ENCODE results near the gene SENP5.

SENP5 gene

DNA sequence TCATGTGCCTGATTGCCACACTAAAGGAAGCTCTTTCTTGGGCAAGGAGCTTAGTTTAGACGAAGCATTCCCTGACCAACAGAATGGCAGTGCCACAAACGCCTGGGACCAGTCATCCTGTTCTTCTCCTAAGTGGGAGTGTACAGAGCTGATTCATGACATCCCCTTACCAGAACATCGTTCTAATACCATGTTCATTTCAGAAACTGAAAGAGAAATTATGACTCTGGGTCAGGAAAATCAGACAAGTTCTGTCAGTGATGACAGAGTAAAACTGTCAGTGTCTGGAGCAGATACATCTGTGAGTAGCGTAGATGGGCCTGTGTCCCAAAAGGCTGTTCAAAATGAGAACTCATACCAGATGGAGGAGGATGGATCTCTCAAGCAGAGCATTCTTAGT lies 18.4 kb downstream of the SENP5 start:
- no CpG with 5 or more reads among the region's 4 CpGs for WGBS (ENCODE audit: insufficient coverage, insufficient read length)
- DNase-seq (ENCODE audit: low read depth, low spot score), result no peak
- no peak overlapping the region for H3K4me3 ChIP-seq (ENCODE audit: low read length)
- no peaks in the 10 kb centered on the region for H3K4me1 ChIP-seq (ENCODE audit: control insufficient read depth, insufficient read depth, low read length)
- H3K27me3 ChIP-seq (ENCODE audit: control insufficient read depth, insufficient read depth, low read length), result no peaks in the 10 kb centered on the region
- H3K27ac ChIP-seq (ENCODE audit: low read length), result no peak overlapping the region
- no peaks in the 10 kb centered on the region for H3K36me3 ChIP-seq (ENCODE audit: control insufficient read depth, insufficient read depth, low read length)
- H3K9me3 ChIP-seq (ENCODE audit: control insufficient read depth, insufficient read depth, low read length), result no peaks in the 10 kb centered on the region

DNA sequence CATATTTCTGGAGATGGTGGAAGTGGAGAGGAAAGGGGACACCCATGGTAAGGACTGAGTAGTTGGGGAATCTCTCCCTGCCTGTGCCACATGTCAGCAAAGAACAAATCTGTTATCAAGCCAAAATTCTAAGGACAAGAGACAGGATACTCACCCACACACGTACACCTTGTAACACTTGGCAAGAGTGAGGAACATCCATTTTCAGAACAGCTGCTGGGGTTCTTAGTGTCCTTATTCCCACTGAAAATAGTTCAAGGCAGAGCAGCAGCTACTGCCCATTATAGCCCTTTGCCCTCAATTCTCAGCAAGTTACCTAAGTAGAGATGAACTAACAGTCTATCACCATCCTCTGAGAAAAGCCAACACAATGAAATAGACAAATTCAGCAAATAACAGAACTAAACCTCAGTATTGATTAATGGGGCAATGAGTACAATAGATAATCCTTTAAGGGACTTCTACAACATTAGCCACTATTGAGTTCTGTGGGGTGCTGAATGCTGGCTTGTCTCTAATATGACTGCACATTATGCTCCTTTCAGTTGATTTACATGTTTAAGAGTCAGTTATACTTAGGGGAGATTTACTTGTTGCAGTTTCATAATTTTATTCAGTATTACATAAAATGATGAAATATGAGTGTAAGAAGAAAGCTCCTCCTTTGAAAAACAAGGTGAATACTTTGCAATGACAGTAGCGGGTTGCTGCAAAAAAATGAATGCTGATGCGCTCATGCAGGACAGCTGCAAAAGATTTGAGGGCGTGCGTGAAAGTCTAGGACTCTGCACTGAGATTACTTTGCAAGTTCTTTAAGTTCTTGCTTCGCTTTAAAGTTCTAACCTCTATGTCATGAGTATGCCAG lies 22.4 kb downstream of the SENP5 start:
- H3K27ac ChIP-seq (ENCODE audit: low read length), result no peak overlapping the region

DNA sequence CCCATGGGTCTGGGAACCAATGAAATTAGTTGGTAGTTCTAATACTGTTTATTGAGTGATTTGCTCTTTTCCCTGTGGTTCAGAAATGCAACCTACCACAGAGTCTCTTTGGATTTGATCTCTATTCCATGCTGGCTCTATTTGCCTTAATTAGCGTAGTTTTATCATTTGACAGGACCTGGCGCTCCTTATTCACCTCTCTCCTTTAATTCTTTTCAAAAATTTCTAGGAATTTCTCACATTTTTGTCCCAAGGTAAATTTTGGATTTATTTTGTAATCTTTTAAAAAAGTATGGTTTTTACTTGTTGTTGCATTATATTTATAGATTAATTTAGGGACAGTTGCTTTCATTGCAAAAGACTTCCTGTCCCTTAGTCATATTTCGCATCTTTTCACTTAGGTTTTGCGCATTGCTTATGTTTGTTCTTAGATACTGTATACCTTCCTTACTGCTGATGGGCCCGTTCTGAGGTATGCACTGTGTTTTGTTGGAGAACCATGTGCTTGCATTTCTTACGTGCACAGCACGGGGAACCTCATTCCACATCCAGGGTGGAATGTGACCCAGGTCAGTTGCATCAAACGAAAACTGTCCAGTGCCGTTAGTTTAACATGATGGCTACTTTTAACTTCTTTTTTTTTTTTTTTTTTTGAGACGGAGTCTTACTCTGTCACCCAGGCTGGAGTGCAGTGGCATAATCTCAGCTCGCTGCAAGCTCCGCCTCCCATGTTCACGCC lies 27.0 kb downstream of the SENP5 start:
- H3K4me1 ChIP-seq (ENCODE audit: control insufficient read depth, insufficient read depth, low read length), result no peaks in the 10 kb centered on the region; the same call in 1 of the 2 replicates
- no peak overlapping the region for H3K27ac ChIP-seq (ENCODE audit: low read length)
- H3K27me3 ChIP-seq (ENCODE audit: control insufficient read depth, insufficient read depth, low read length), result no peaks in the 10 kb centered on the region
- DNase-seq (ENCODE audit: low read depth, low spot score), result no peak
- no peaks in the 10 kb centered on the region; the same call in 1 of the 2 replicates for H3K36me3 ChIP-seq (ENCODE audit: control insufficient read depth, insufficient read depth, low read length)
- H3K4me3 ChIP-seq (ENCODE audit: low read length), result no peak overlapping the region
- WGBS (ENCODE audit: insufficient coverage, insufficient read length), result no CpG with 5 or more reads among the region's 13 CpGs
- H3K9me3 ChIP-seq (ENCODE audit: control insufficient read depth, insufficient read depth, low read length), result no peaks in the 10 kb centered on the region

More for the DNA sequence above, 22.4 kb downstream of the SENP5 start:
- H3K4me3 ChIP-seq (ENCODE audit: low read length), result no peak overlapping the region
- no peaks in the 10 kb centered on the region for H3K27me3 ChIP-seq (ENCODE audit: control insufficient read depth, insufficient read depth, low read length)
- no peaks in the 10 kb centered on the region; the same call in 1 of the 2 replicates for H3K4me1 ChIP-seq (ENCODE audit: control insufficient read depth, insufficient read depth, low read length)
- no peaks in the 10 kb centered on the region; the same call in 1 of the 2 replicates for H3K36me3 ChIP-seq (ENCODE audit: control insufficient read depth, insufficient read depth, low read length)
- no peaks in the 10 kb centered on the region for H3K9me3 ChIP-seq (ENCODE audit: control insufficient read depth, insufficient read depth, low read length)
- DNase-seq (ENCODE audit: low read depth, low spot score), result no peak
- WGBS (ENCODE audit: insufficient coverage, insufficient read length), result no CpG with 5 or more reads among the region's 6 CpGs

DNA sequence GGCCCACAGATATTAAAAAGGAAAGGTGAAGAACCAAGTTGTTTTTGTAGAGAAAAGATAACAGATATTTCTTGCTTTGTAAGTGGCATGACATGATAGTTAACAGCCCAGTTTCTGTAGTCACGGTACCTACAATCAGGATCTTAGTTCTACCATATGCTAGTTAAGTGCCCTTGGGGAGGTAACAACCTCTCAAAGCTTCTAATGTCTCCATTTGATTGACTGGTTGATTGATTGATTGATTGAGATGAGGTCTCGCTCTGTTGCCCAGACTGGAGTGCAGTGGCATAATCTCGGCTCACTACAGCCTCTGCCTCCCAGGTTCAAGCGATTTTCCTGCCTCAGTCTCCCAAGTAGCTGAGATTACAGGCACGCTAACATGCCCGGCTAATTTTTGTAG lies 28.5 kb downstream of the SENP5 start:
- no peaks in the 10 kb centered on the region; the same call in 1 of the 2 replicates for H3K36me3 ChIP-seq (ENCODE audit: control insufficient read depth, insufficient read depth, low read length)
- no CpG with 5 or more reads among the region's 6 CpGs for WGBS (ENCODE audit: insufficient coverage, insufficient read length)
- H3K27me3 ChIP-seq (ENCODE audit: control insufficient read depth, insufficient read depth, low read length), result no peaks in the 10 kb centered on the region
- no peaks in the 10 kb centered on the region; the same call in 1 of the 2 replicates for H3K4me1 ChIP-seq (ENCODE audit: control insufficient read depth, insufficient read depth, low read length)
- DNase-seq (ENCODE audit: low read depth, low spot score), result no peak
- no peak overlapping the region for H3K4me3 ChIP-seq (ENCODE audit: low read length)
- no peaks in the 10 kb centered on the region for H3K9me3 ChIP-seq (ENCODE audit: control insufficient read depth, insufficient read depth, low read length)
- H3K27ac ChIP-seq (ENCODE audit: low read length), result no peak overlapping the region

DNA sequence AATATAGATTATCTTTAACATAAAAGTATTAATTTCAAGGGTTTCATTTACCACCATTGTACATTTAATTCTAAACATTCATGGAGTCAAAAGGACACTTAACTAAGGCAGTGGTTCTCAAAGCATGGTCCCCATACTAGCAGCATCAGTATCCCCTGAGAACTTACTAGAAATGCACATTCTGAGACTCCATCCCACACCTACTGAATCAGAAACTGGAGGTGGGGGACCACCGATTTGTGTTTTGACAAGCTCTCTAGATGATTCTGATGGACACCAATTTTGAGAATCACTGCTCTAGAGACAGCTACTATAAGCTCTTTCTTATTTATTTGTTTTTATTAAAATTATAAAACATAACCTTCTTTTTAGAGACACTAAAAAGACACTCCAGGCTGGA lies 34.0 kb downstream of the SENP5 start:
- no peak overlapping the region for H3K4me3 ChIP-seq (ENCODE audit: low read length)
- H3K36me3 ChIP-seq (ENCODE audit: control insufficient read depth, insufficient read depth, low read length), result peaks cover 9% of the 10 kb centered on the region; the same call in 1 of the 2 replicates
- H3K9me3 ChIP-seq (ENCODE audit: control insufficient read depth, insufficient read depth, low read length), result no peaks in the 10 kb centered on the region
- H3K27ac ChIP-seq (ENCODE audit: low read length), result no peak overlapping the region
- H3K4me1 ChIP-seq (ENCODE audit: control insufficient read depth, insufficient read depth, low read length), result no peaks in the 10 kb centered on the region
- H3K27me3 ChIP-seq (ENCODE audit: control insufficient read depth, insufficient read depth, low read length), result no peaks in the 10 kb centered on the region
- DNase-seq (ENCODE audit: low read depth, low spot score), result no peak
- WGBS (ENCODE audit: insufficient coverage, insufficient read length), result no CpG with 5 or more reads among the region's 1 CpG

DNA sequence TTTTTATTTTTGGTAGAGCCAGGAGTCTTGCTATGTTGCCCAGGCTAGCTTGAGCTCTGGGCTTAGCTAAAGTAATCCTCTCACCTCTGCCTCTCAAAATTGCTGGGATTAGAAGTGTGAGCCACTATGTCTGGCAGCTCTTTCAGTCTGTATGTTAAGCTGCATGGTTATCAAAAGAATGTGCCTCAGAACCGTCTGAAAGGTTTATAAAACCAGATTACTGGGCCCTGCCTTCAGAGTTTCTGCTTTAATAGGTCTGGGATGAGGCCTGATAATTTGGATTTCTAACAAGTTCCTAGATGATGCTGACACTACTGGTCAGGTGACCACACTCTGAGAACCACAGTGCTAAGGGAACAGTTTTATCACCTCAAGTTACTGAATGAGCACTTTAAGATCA lies 34.6 kb downstream of the SENP5 start:
- no peak overlapping the region for H3K27ac ChIP-seq (ENCODE audit: low read length)
- peaks cover 9% of the 10 kb centered on the region; the same call in 1 of the 2 replicates for H3K36me3 ChIP-seq (ENCODE audit: control insufficient read depth, insufficient read depth, low read length)
- no CpG with 5 or more reads among the region's 1 CpG for WGBS (ENCODE audit: insufficient coverage, insufficient read length)
- H3K9me3 ChIP-seq (ENCODE audit: control insufficient read depth, insufficient read depth, low read length), result no peaks in the 10 kb centered on the region
- H3K27me3 ChIP-seq (ENCODE audit: control insufficient read depth, insufficient read depth, low read length), result no peaks in the 10 kb centered on the region
- H3K4me1 ChIP-seq (ENCODE audit: control insufficient read depth, insufficient read depth, low read length), result no peaks in the 10 kb centered on the region
- no peak overlapping the region for H3K4me3 ChIP-seq (ENCODE audit: low read length)
- DNase-seq (ENCODE audit: low read depth, low spot score), result no peak

DNA sequence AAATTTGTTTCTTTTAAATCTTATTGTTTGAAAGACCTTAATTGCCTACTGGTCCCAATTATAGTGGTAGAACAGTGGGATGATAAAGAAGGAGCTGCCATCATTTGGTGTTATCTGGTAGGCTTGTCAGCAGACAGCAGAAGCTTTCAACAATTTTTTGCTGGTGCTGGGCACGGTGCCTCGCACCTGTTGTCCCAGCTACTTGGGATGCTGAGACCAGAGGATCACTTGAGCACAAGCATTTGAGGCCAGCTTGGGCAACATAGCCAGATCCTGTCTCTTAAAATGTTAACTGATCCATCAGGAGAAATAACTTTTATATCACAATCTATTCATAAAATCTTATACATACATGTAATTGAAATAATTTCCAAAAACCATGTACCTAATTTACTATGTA lies 36.0 kb downstream of the SENP5 start:
- no peak for DNase-seq (ENCODE audit: low read depth, low spot score)
- no peaks in the 10 kb centered on the region for H3K4me1 ChIP-seq (ENCODE audit: control insufficient read depth, insufficient read depth, low read length)
- no peaks in the 10 kb centered on the region for H3K9me3 ChIP-seq (ENCODE audit: control insufficient read depth, insufficient read depth, low read length)
- H3K36me3 ChIP-seq (ENCODE audit: control insufficient read depth, insufficient read depth, low read length), result peaks cover 9% of the 10 kb centered on the region; the same call in 1 of the 2 replicates
- H3K27ac ChIP-seq (ENCODE audit: low read length), result no peak overlapping the region
- no peaks in the 10 kb centered on the region for H3K27me3 ChIP-seq (ENCODE audit: control insufficient read depth, insufficient read depth, low read length)
- WGBS (ENCODE audit: insufficient coverage, insufficient read length), result no CpG with 5 or more reads among the region's 2 CpGs
- H3K4me3 ChIP-seq (ENCODE audit: low read length), result no peak overlapping the region

DNA sequence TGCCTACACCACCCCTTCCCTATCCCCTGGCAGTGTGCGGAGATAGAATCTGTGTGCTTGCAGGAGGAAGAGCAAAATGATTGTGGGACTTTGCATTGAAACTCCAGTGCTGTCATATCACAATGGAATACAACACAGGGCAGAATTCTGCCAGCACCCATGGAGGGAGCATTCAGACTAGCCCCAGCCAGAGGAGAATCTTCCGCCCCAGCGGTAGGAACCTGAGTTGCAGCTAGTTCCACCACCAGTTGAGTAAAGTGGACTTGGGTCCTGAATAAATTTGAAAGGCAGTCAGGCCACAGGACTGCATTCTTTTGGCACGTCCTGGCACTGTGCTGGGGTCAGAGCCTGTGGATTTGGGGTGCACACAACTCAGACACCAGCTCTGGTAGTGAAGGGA lies 47.1 kb downstream of the SENP5 start:
- Histone ChIP-seq H3K4me3 (ENCODE audit: low read length) (no peak overlapping the region), H3K36me3 (ENCODE audit: control insufficient read depth, insufficient read depth, low read length) (no peaks in the 10 kb centered on the region), H3K27ac (ENCODE audit: low read length) (no peak overlapping the region), H3K9me3 (ENCODE audit: control insufficient read depth, insufficient read depth, low read length) (no peaks in the 10 kb centered on the region), H3K27me3 (ENCODE audit: control insufficient read depth, insufficient read depth, low read length) (no peaks in the 10 kb centered on the region), H3K4me1 (ENCODE audit: control insufficient read depth, insufficient read depth, low read length) (no peaks in the 10 kb centered on the region)
- DNase-seq (ENCODE audit: low read depth, low spot score), result no peak
- WGBS (ENCODE audit: insufficient coverage, insufficient read length), result no CpG with 5 or more reads among the region's 4 CpGs

DNA sequence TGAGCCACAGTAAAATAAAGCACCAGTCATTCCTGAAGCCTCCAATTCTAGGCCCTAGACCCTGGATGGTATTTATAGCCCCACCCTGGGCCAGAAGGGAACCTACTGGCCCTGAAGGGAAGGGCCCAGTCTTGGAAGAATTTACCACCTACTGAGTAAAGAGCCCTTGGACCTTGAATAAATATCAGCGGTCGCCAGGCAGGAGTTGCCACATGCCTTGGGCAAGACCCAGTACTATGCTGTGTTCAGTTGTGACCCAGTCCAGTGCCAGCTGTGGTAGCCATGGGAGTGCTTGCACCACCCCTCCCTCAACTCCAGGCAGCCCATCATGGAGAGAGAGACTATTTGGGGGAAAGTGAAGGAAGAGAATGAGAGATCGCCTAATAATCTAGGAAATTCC lies 47.7 kb downstream of the SENP5 start:
- DNase-seq (ENCODE audit: low read depth, low spot score), result no peak
- H3K27me3 ChIP-seq (ENCODE audit: control insufficient read depth, insufficient read depth, low read length), result no peaks in the 10 kb centered on the region
- H3K27ac ChIP-seq (ENCODE audit: low read length), result no peak overlapping the region
- H3K9me3 ChIP-seq (ENCODE audit: control insufficient read depth, insufficient read depth, low read length), result no peaks in the 10 kb centered on the region
- no CpG with 5 or more reads among the region's 3 CpGs for WGBS (ENCODE audit: insufficient coverage, insufficient read length)
- no peaks in the 10 kb centered on the region for H3K4me1 ChIP-seq (ENCODE audit: control insufficient read depth, insufficient read depth, low read length)
- no peak overlapping the region for H3K4me3 ChIP-seq (ENCODE audit: low read length)
- H3K36me3 ChIP-seq (ENCODE audit: control insufficient read depth, insufficient read depth, low read length), result no peaks in the 10 kb centered on the region

DNA sequence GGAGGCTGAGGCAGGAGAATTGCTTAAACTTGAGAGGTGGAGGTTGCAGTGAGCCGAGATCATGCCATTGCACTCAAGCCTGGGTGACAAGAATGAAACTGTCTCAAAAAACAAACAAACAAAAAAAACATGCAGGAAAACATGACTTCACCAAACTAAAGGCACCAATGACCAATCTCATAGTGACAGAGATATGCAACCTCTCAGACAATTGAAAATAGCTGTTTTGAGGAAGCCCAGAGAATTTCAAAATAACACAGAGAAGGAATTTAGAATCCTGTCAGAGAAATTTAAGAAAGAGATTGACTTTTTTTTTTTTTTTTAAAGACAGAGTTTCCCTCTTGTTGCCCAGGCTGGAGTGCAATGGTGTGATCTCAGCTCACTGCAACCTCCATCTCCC lies 48.5 kb downstream of the SENP5 start:
- no CpG with 5 or more reads among the region's 1 CpG for WGBS (ENCODE audit: insufficient coverage, insufficient read length)
- Histone ChIP-seq H3K36me3 (ENCODE audit: control insufficient read depth, insufficient read depth, low read length) (no peaks in the 10 kb centered on the region), H3K4me1 (ENCODE audit: control insufficient read depth, insufficient read depth, low read length) (no peaks in the 10 kb centered on the region), H3K9me3 (ENCODE audit: control insufficient read depth, insufficient read depth, low read length) (no peaks in the 10 kb centered on the region), H3K27ac (ENCODE audit: low read length) (no peak overlapping the region), H3K27me3 (ENCODE audit: control insufficient read depth, insufficient read depth, low read length) (no peaks in the 10 kb centered on the region), H3K4me3 (ENCODE audit: low read length) (no peak overlapping the region)
- DNase-seq (ENCODE audit: low read depth, low spot score), result no peak
